ENCODE data around the gene TXLNG. TPM values are rescaled to one million over a fixed set of nuclear protein-coding genes. Genes with fewer than 3 reads are reported as not detected.

Gene TXLNG
- total and polyA plus RNA-seq, 2 of the 13 experiments (the other 11 are each of a cell fraction or from before 2014, with no cell fraction given), result 13.1 to 15.5 TPM

DNA sequence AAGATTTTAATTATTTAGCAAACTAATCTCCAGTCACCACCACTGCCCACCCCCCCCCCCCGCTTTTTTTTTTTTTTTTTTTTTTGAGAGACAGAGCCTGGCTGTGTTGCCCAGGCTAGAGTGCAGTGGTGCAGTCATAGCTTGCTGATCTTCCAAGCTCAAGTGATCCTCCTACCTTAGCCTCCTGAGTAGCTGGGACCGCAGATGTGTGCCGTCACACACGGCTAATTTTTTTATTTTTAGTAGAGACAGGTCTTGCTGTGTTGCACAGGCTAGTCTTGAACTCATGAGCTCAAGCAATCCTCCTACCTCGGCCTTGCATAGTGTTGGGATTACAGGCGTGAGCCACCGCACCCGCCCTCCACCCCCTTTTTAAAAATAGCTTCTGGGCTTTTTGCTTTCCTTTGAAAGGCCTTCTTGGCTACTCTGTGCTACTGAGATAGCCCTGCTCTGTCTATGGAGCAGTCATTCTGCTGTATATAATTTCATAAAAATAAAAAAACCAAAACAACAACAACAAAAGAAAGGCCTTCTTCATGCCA, 18.7 kb downstream of the TXLNG start:
- ATAC-seq (no peak), DNase-seq (ENCODE audit: low spot score) (no peak), FAIRE-seq (no peak)
- no peak overlapping the region for H3K4me2 ChIP-seq (ENCODE audit: low read depth, low read length)
- H2AFZ ChIP-seq (ENCODE audit: low read length), result no peak overlapping the region
- peaks cover 42% of the 10 kb centered on the region for H3K79me2 ChIP-seq (ENCODE audit: insufficient read depth, low read length)
- no TSS peak for BruUV-seq (replicated peaks)
- CTCF ChIA-PET (ENCODE audit: low intra/inter-chr PET ratio, low total read pairs), result no interaction called here
- POLR2A ChIA-PET, result interaction anchor here (1.4 kb wide), 1 partner anchor 33 kb away, joined by 4 read pairs; no protein-coding TSS in a partner anchor
- in situ Hi-C loops (cut with HindIII; ENCODE audit: extremely low pct_ligation_motif_present, low pct_unique_long_range_greater_than_20kb) (no loop called here), intact Hi-C loops (cut with micrococcal nuclease; ENCODE audit: unreplicated experiment) (no loop called here)
- H3K4me3 ChIP-seq (replicated peaks in 1 of 3; ENCODE audit: insufficient read depth in 1 of 3, low read depth in 2 of 3, low read length in 3 of 3), result no peak overlapping the region
- H3K9ac ChIP-seq (ENCODE audit: insufficient read depth, low read depth, low read length), result no peak overlapping the region
- H3K27ac ChIP-seq (ENCODE audit: extremely low read length, insufficient read depth, low read length), result no peak overlapping the region
- H3K27me3 ChIP-seq (ENCODE audit: control insufficient read depth in 1 of 2, insufficient read depth in 2 of 2, low read length in 2 of 2), result no peaks in the 10 kb centered on the region
- peaks cover 2% of the 10 kb centered on the region for H4K20me1 ChIP-seq (ENCODE audit: insufficient read depth, low read length)
- H3K9me3 ChIP-seq (ENCODE audit: low read length), result no peaks in the 10 kb centered on the region
- peaks cover 18% of the 10 kb centered on the region for H3K4me1 ChIP-seq (ENCODE audit: insufficient read depth, low read length)
- 78% methylated on average over 2 of the region's 8 CpGs for WGBS (ENCODE audit: low lambda C conversion rate)
- H3K36me3 ChIP-seq (replicated peaks in 1 of 2; ENCODE audit: control insufficient read depth in 1 of 2, insufficient read depth in 2 of 2, low read length in 2 of 2), result no peaks in the 10 kb centered on the region
- TF ChIP-seq ZBTB25 (CRISPR knock-in tag; IDR thresholded peaks at IDR 0.05), result no peak
- TF ChIP-seq SP5 (CRISPR knock-in tag; IDR thresholded peaks at IDR 0.05; ENCODE audit: borderline replicate concordance, low read depth), result no peak
- TF ChIP-seq ZNF83 (CRISPR knock-in tag; IDR thresholded peaks at IDR 0.05; ENCODE audit: borderline replicate concordance), result no peak
- no peak for TF ChIP-seq ZNF552 (CRISPR knock-in tag; IDR thresholded peaks at IDR 0.05; ENCODE audit: borderline replicate concordance)
- TF ChIP-seq POGZ (CRISPR knock-in tag; IDR thresholded peaks at IDR 0.05), result no peak
- no peak for TF ChIP-seq ZBTB3 (CRISPR knock-in tag; IDR thresholded peaks at IDR 0.05; ENCODE audit: borderline replicate concordance, low read depth)
- TF ChIP-seq ZNF44 (CRISPR knock-in tag; IDR thresholded peaks at IDR 0.05), result no peak
- TF ChIP-seq NR3C1 (CRISPR knock-in tag; IDR thresholded peaks at IDR 0.05), result no peak
- TF ChIP-seq, protein P1, sequence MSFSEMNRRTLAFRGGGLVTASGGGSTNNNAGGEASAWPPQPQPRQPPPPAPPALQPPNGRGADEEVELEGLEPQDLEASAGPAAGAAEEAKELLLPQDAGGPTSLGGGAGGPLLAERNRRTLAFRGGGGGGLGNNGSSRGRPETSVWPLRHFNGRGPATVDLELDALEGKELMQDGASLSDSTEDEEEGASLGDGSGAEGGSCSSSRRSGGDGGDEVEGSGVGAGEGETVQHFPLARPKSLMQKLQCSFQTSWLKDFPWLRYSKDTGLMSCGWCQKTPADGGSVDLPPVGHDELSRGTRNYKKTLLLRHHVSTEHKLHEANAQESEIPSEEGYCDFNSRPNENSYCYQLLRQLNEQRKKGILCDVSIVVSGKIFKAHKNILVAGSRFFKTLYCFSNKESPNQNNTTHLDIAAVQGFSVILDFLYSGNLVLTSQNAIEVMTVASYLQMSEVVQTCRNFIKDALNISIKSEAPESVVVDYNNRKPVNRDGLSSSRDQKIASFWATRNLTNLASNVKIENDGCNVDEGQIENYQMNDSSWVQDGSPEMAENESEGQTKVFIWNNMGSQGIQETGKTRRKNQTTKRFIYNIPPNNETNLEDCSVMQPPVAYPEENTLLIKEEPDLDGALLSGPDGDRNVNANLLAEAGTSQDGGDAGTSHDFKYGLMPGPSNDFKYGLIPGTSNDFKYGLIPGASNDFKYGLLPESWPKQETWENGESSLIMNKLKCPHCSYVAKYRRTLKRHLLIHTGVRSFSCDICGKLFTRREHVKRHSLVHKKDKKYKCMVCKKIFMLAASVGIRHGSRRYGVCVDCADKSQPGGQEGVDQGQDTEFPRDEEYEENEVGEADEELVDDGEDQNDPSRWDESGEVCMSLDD (CRISPR knock-in tag; IDR thresholded peaks at IDR 0.05; ENCODE audit: borderline replicate concordance), result no peak
- TF ChIP-seq NFIC (IDR thresholded peaks at IDR 0.05; ENCODE audit: low read length), result no peak
- TF ChIP-seq ZNF576 (CRISPR knock-in tag; IDR thresholded peaks at IDR 0.05), result no peak
- TF ChIP-seq PRDM10 (CRISPR knock-in tag; IDR thresholded peaks at IDR 0.05; ENCODE audit: low read depth), result no peak
- no peak for TF ChIP-seq E2F5 (CRISPR knock-in tag; conservative IDR thresholded peaks at IDR 0.05)
- TF ChIP-seq MXD4 (CRISPR knock-in tag; IDR thresholded peaks at IDR 0.05), result no peak
- TF ChIP-seq NFE2L1 (CRISPR knock-in tag; IDR thresholded peaks at IDR 0.05; ENCODE audit: borderline replicate concordance), result no peak
- no peak for TF ChIP-seq ZNF354B (CRISPR knock-in tag; IDR thresholded peaks at IDR 0.05)
